ENCODE results near the gene SMIM13.

GRCh38 chr6:11133281-11133680 lies 39.6 kb downstream of the SMIM13 start:
- TF ChIP-seq CTCF (IDR thresholded peaks at IDR 0.05) (no peak), POLR2A (IDR thresholded peaks at IDR 0.05) (no peak)

Measured in esophagus squamous epithelium (tissue), 4 donors.